NB4 (cell line): ENCODE data around the gene XKR7.
"Not testable (repeated sequence)": the region's sequence is repeated elsewhere in the genome, so short reads cannot be mapped to it uniquely, and the experiment has no call there.

Source experiments
- DNase-seq: peaks from one replicate; pipeline ENCODE4 v3.0.0; 2010; ENCODE audit warnings: low read depth
- H3K4me3 ChIP-seq: one replicate; pipeline ENCODE4 v1.5.1; 2011; ENCODE audit warnings: mild to moderate bottlenecking, low read depth, low read length, moderate library complexity
- CTCF ChIP-seq: IDR thresholded peaks from one replicate; pipeline ENCODE4 v1.5.1; 2012; ENCODE audit warnings: low read depth, low read length
- MAX ChIP-seq: IDR thresholded peaks from 2 replicates; pipeline ENCODE4 v1.6.1; 2011; ENCODE audit warnings: low read depth, low read length
- MYC ChIP-seq: IDR thresholded peaks from 2 replicates; pipeline ENCODE4 v1.6.1; 2011; ENCODE audit warnings: low read depth, low read length
- POLR2A ChIP-seq: IDR thresholded peaks from 2 replicates; pipeline ENCODE4 v1.6.1; 2011; ENCODE audit warnings: mild to moderate bottlenecking; ENCODE audit not compliant: insufficient read length; ENCODE audit errors: extremely low read depth

XKR7 gene

GRCh38 chr20:31967830-31968249 lies at the start of gene XKR7:
XKR7 (plus strand) TSS chr20:31968151; CDS start chr20:31968176, 25 bp downstream.
- H3K4me3 ChIP-seq: no peak within 1 kb of the TSS
- peak; percentile 64 for DNase-seq
- TF ChIP-seq MYC: no peak
- no peak for TF ChIP-seq CTCF
- TF ChIP-seq MAX: no peak
- TF ChIP-seq POLR2A: no peak

GRCh38 chr20:31918466-31919105 lies 49.4 kb upstream of the XKR7 start:
- DNase-seq: no peak
- TF ChIP-seq POLR2A (no peak), CTCF (no peak), MAX (no peak), MYC (no peak)
- no peak overlapping the region for H3K4me3 ChIP-seq

- no peak for DNase-seq
- TF ChIP-seq MYC (no peak), CTCF (no peak), POLR2A (no peak), MAX (no peak)
- H3K4me3 ChIP-seq: no peak overlapping the region
Measured at GRCh38 chr20:31919410-31920155, 48.4 kb upstream of the XKR7 start.

GRCh38 chr20:31920275-31920855 lies 47.6 kb upstream of the XKR7 start:
- TF ChIP-seq CTCF (no peak), POLR2A (no peak), MYC (no peak), MAX (no peak)
- no peak overlapping the region for H3K4me3 ChIP-seq
- no peak for DNase-seq

- H3K4me3 ChIP-seq, DNase-seq: not testable (repeated sequence)
Measured at GRCh38 chr20:31921480-31921879, 46.5 kb upstream of the XKR7 start.

- no peak overlapping the region for H3K4me3 ChIP-seq
- DNase-seq: peak; percentile 66
- TF ChIP-seq MAX (no peak), MYC (no peak), POLR2A (no peak), CTCF (no peak)
Measured at GRCh38 chr20:31922181-31922580, 45.8 kb upstream of the XKR7 start.
